Endothelial cell of umbilical vein (primary cell): Measurements from ENCODE around the gene LRRC31.

Experiments used
- CTCF ChIP-seq, 2 donors: IDR thresholded peaks; 1 replicate in 1 of 2; 2 replicates in 1 of 2; pipeline ENCODE4 v1.5.1; 2011; ENCODE audit warnings: low read length in 2 of 2, mild to moderate bottlenecking in 2 of 2, moderate library complexity in 2 of 2, control low read depth in 1 of 2, inconsistent platforms in 1 of 2, low read depth in 1 of 2; ENCODE audit not compliant: insufficient read depth in 1 of 2; ENCODE audit errors: extremely low read depth in 1 of 2
- POLR2A ChIP-seq: IDR thresholded peaks from 2 replicates; pipeline ENCODE4 v1.6.1; 2012; ENCODE audit warnings: low read depth, mild to moderate bottlenecking, control low read depth, low read length

- TF ChIP-seq CTCF (IDR thresholded peaks at IDR 0.05; ENCODE audit: extremely low read depth in 1 of 2, insufficient read depth in 1 of 2, low read depth in 1 of 2, low read length in 2 of 2): no peak
- no peak for TF ChIP-seq POLR2A
Observed at GRCh38 chr3:169818316-169818715, 51.4 kb downstream of the LRRC31 start.
